ENCODE measurements around the gene CAPN2.
"Not testable (repeated sequence)": the region's sequence is repeated elsewhere in the genome, so short reads cannot be mapped to it uniquely, and the experiment has no call there.

Gene CAPN2

GRCh38 chr1:223717695-223718363 is 5.5 kb downstream of the CAPN2 start:
- DNase-seq, result peak; percentile 23 to 51

DNA sequence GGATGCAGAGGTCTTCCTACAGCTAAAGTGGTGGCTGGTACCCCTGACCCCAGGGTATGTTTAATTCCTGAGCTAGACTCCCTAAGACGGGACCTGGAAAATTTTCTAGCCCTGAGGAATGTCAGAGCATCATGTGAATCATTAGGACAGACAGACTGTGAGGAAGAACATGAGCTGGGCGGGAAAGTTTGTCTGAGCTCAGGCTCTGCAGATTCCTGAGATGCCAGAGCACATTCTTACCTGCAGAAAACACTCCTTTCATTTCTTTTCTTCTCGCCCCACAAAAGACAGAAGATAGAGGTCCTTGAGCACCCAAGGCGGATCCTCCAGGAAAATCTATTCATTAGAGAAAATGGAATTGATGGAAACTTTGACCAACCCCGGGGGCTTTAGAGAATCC is 6.5 kb downstream of the CAPN2 start:
- DNase-seq, result no peak

DNA sequence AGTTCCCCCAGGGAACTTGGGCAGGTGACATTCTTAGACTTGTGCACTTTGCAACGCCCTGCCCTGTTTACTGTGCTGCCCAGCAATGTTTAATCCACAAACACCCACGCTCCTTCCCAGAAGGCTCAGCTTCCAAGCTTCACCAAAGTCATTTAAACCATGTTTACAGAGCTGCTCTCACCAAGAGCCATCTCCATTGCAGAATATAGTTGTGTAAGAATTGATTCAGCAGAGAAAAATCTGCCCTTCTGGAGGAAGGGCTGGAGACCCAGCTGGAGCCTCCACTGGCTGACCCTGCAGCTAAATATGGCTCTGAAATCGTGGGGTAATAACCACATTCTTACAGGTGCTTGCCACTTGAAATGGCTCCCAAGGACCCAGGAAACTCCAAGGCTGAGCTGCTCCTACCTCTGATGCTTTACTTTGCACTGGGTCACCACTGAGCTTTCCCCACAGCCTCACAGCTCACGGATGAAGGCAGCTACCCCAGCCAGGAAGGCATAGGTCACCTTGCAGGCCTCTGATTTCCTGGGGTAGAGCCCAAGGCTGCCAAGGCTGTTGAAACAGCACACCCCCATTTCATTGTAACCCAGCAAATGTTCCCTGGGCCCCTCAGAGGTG is 8.7 kb downstream of the CAPN2 start:
- no peak for DNase-seq

DNA sequence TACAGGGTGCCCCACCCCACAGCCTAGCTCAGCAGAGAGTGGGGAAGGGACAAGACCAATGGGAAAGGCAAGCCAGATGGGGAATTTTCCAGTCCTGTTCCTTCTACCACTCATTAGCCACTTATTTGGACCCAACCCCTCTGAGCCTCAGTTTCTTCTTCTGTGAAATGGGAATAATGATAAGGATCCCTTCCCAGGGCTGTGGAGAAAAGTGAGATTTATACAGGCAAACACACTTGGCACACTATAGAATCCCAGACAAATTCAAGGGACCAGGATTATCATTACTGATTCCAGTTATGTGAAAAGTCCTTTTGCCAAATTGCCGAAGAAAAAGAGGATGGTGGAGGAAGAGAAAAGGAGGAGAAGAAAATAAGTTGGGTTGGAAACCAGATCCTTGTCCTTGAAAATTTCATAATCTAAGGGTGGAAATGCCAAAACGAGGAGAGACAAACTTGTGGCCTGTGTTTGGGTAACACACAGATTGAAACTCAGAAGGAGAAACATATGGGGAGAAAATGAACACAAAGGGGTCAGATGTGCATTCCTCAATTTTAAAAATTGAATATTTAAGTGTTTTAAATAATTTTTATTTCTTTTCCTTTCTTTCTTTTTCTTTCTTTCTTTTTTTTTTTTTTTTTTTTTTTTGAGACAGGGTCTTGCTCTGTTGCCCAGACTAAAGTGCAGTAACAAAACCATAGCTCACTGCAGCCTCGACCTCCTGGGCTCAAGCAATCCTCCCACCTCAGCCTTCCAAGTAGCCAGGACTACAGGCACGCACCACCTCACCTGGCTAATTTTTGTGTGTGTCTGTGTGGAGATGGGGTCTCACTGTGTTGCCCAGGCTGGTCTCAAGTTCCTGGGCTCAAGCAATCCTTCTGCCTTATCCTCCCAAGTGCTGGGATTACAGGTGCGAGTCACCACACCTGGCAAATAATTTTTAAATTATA is 9.6 kb downstream of the CAPN2 start:
- DNase-seq, result no peak

GRCh38 chr1:223723351-223723904 is 11.1 kb downstream of the CAPN2 start:
- no peak for DNase-seq

DNA sequence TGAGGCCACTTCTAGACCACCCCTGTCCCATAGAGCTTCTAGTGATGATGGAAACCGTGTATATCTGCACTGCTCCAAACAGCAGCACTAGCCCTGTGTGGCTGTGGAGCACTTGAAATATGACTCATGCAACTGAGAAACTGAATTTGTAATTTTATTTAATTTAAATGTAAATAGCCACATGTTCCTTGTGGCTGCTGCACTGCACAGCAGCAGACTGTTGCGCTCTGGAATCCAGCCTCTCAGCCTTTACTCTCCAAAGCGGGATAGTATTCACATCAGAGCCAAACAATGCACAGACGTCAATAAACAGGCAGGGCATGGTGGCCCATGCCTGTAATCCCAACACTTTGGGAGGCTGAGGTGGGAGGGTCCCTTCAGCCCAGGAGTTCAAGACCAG is 12.0 kb downstream of the CAPN2 start:
- no peak for DNase-seq

- DNase-seq, result no peak
These were observed 13.2 kb downstream of the CAPN2 start for GRCh38 chr1:223725578-223725977.

DNA sequence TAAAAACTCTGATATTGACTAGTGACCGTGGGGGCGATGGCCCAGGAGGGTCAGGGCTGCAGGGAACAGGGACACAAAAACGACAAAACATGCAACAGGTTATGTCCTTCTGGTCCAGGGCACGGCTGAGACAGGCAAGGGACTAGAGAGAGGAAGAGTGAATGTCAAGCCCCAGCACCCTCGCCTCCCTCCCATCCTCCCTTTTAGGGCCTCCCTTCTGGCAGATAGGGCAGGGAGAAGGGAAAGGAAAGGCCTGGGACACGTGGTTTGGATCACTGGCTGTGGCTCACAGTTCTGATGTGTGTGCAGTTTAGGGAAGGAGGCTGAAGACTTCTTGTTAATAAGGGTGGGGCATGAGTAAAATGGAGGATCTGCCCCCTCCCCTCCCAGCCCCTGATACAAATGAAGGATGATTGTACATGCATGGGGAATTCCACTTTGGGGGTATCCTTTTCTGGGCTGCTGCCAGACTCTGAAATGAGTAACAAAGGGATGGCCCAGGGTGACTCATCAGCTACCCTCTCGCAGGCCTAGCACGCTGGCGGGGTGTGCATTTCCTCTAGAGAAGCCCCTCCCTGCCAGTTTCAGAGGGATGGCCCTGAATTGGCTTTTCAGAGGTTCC is 14.2 kb downstream of the CAPN2 start:
- peak; percentile 88 to 89 for DNase-seq

- DNase-seq, result no peak
These were observed 15.2 kb downstream of the CAPN2 start for GRCh38 chr1:223727541-223727940.

DNA sequence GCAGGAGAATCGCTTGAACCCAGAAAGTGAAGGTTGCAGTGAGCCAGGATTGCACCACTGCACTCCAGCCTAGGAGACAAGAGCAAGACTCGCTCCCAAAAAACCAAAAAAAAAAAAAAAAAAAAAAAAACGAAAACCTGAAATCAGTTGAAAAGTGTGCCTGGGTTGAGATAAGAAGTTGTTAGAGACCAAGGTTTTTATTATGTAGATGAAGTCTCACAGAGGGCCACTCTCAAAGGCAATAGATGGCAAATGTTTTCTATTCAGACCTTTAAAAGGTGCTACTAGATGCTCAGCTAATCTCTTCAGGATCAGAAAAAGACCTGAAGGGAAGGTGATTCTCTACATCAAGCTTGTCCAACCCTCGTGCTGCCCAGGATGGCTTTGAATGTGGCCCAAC is 17.6 kb downstream of the CAPN2 start:
- no peak for DNase-seq

GRCh38 chr1:223730479-223731132 is 18.3 kb downstream of the CAPN2 start:
- DNase-seq, result no peak

DNA sequence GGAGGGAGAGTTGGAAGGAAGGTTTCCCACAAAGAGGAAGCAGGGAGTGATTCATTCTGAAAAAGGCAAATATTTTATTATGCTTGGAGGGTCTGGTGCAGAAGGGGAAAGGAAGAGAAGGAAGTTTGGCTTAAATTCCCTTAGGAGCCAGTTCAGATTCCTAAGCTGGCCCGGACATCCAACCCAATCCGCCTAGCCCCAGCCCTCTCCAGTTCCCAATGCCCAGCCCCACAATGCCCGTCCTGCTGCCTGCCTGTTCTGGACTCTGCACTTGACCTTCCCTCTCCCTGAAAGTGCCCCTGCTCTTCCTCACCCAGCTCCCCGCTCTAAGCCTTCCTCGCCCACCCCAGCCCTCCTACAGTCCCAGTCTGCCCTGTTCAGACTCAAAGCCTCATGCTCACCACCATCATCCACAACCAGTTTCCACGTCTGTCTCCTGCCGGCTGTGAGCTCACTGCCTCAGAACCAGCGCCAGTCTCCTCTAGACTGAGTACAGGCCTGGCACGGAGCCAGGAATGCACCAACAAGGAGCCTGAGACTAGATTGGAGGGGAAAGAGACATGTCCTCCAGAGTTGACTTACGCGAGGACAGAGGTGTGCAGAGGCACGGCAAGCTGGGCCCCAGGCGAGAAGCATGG is 18.9 kb downstream of the CAPN2 start:
- DNase-seq, result no peak

DNA sequence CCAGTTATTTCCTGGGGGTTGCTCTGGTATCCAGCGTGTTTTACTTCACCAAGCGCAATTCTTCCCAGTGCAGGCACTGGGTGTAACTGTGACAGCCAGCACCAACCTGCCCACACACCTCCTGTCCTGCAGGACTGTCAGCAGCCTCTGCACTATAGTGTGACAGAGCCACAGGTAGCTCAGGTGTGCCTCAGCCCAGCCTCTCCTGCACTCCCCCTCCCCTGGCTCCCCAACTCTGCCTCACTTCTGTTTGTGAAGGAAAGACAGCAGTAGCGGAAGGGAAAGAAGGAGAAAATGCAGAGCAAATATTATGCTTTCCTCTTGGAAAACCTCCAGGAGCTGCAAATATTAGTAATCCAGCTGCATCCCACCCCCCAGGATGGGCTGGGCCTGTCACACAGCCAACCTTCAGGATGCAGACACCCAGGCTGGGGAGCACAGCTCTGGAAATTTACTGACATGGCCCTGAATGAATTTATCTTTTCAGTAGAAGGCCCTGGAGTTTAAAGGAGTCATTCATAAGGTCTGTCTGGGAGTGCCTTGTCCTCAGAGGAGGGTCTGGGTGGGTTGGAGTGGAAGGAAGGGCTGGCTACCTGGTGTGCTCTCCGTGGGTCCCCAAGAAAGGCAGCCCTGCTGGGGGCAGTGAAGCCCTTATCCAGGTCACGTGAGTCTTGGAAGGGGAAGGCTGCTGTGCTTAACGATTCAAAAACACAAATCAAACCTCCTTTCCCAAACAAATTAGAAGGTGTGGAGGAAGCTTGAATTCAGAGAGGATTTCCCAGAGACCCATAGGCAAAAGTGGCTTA is 20.9 kb downstream of the CAPN2 start:
- DNase-seq, result no peak

GRCh38 chr1:223733898-223734852 is 21.8 kb downstream of the CAPN2 start:
- DNase-seq, result no peak

GRCh38 chr1:223736638-223737037 is 24.3 kb downstream of the CAPN2 start:
- DNase-seq, result not testable (repeated sequence)

DNA sequence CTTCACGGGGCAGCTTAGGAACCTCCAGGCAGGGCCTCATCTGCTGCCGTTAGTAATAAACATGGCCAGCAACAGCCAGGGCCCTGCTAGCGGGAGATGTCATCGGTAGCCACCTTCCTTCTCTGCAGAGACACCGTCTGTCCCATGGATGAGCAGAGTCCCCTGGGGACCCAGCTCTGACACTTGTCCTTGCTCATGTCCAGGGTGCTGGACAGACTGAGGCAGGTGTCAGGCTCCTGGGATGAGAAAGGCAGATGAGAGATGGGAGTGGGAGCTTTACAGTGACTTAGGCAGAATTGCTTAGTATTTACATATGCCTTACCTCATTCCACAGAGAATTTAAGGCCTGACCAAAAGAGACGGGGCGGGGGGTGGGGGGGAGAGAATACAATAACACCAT is 25.0 kb downstream of the CAPN2 start:
- no peak for DNase-seq

- DNase-seq, result no peak
These were observed 26.4 kb downstream of the CAPN2 start for GRCh38 chr1:223738465-223739365.

- no peak for DNase-seq
These were observed 27.2 kb downstream of the CAPN2 start for GRCh38 chr1:223739366-223740037.

All from CD4-positive, alpha-beta T cell treated with Interleukin-1 beta for 1 hour (primary cell).